HEK293T (cell line): ENCODE measurements around the gene MUC4.

Source experiments
- BHLHE40 ChIP-seq: fragments of 450-650 bp; IDR thresholded peaks from 2 replicates; pipeline ENCODE4 v1.6.1; 2016; ENCODE audit warnings: mild to moderate bottlenecking, moderate library complexity, borderline replicate concordance
- CTBP1 ChIP-seq: fragments of 450-650 bp; IDR thresholded peaks from 2 replicates; pipeline ENCODE4 v1.6.1; 2016; ENCODE audit warnings: borderline replicate concordance
- FOXA1 ChIP-seq: fragments of 450-650 bp; IDR thresholded peaks from 2 replicates; pipeline ENCODE4 v1.6.1; 2016; ENCODE audit warnings: mild to moderate bottlenecking
- FOXK2 ChIP-seq: fragments of 450-650 bp; IDR thresholded peaks from 2 replicates; pipeline ENCODE4 v1.6.1; 2016; ENCODE audit warnings: mild to moderate bottlenecking
- HDGF ChIP-seq: fragments of 450-650 bp; IDR thresholded peaks from 2 replicates; pipeline ENCODE4 v1.6.1; 2017; ENCODE audit warnings: antibody characterized with exemption, borderline replicate concordance
- NFRKB ChIP-seq: fragments of 450-650 bp; IDR thresholded peaks from 2 replicates; pipeline ENCODE4 v1.6.1; 2016; ENCODE audit warnings: mild to moderate bottlenecking, moderate library complexity
- SUZ12 ChIP-seq: fragments of 450-650 bp; IDR thresholded peaks from 2 replicates; pipeline ENCODE4 v1.6.1; 2016; ENCODE audit warnings: mild to moderate bottlenecking

DNA sequence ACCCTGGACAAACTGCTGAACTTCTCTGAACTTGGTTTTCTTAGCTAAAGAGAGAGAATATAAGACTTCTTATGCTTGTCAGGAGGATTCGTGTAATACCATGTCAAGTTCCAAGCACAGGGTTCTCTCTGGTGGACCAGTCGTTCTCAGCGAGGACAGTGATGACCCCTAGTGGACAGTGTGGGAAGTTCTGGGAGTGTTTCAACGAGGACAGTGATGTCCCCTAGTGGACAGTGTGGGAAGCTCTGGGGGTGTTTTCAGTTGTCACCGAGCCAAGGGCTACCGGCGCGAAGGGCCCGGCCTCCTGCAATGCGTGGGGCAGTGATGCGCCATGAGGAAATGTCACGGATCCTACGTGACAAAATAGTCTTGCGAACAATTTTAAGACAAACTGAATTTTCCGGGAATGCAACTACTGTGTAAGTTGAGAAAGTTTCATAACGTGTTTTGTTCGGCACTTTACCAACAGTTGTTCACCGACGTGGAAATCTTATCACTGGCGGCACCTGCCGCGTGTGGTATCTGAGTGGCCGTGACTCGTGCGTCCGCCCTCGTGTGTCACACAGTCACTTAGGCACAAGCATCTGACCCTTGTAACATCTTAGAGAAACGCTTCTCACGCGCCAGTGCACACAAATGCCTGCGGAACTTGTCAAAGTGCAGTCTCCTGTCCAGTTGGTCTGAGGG is 39.3 kb upstream of the MUC4 start:
- TF ChIP-seq FOXK2 (no peak), FOXA1 (no peak), NFRKB (no peak), HDGF (no peak), SUZ12 (no peak), CTBP1 (no peak), BHLHE40 (no peak)
